ENCODE measurements around the gene MINDY4. TPM values are rescaled to one million over a fixed set of nuclear protein-coding genes. Genes with fewer than 3 reads are reported as not detected.

MINDY4 gene
- 10 to 100 TPM; 13.7 to 23.3 (median 16.5) TPM for polyA plus RNA-seq (ENCODE audit: insufficient read depth in 1 of 5, insufficient read length in 5 of 5, low replicate concordance in 1 of 5)
- long read RNA-seq, donor 1, partial matches to known transcripts = 0 of 4 reads
- long read RNA-seq, donor 1, other reads (novel, unspliced or antisense) = 0 of 4 reads
- long read RNA-seq, donor 2, partial matches to known transcripts = 0 of 1 reads
- long read RNA-seq, donor 2, other reads (novel, unspliced or antisense) = 0 of 1 reads
- long read RNA-seq, donor 3 = 0 reads
- long read RNA-seq, donor 4, partial matches to known transcripts = 0 of 2 reads
- long read RNA-seq, donor 4, other reads (novel, unspliced or antisense) = 0 of 2 reads
- long read RNA-seq, donor 5, partial matches to known transcripts = 0 of 1 reads
- long read RNA-seq, donor 5, other reads (novel, unspliced or antisense) = 0 of 1 reads
- long read RNA-seq, donor 6, partial matches to known transcripts = 10 of 10 reads
- long read RNA-seq, donor 6, other reads (novel, unspliced or antisense) = 0 of 10 reads
- long read RNA-seq, donor 7, partial matches to known transcripts = 0 of 1 reads
- long read RNA-seq, donor 7, other reads (novel, unspliced or antisense) = 0 of 1 reads
- long read RNA-seq, donor 8 = 0 reads

GRCh38 chr7:30771174-30771879 lies at the start of gene MINDY4:
Gene MINDY4, plus strand, starts transcription at chr7:30771417. Its CDS starts 77 bp downstream, at chr7:30771494.
- DNase-seq = peak; percentile 70 to 79

GRCh38 chr7:30722187-30722586 lies 49.0 kb upstream of the MINDY4 start:
- no peak for DNase-seq

GRCh38 chr7:30722671-30723070 lies 48.5 kb upstream of the MINDY4 start:
- no peak for DNase-seq

- DNase-seq = no peak
Observed at GRCh38 chr7:30723776-30724175, 47.4 kb upstream of the MINDY4 start.

- no peak for DNase-seq
Observed at GRCh38 chr7:30726296-30727006, 44.8 kb upstream of the MINDY4 start.

GRCh38 chr7:30727061-30727945 lies 43.9 kb upstream of the MINDY4 start:
- no peak for DNase-seq

- no peak for DNase-seq
Observed at GRCh38 chr7:30728591-30729100, 42.6 kb upstream of the MINDY4 start.

- no peak for DNase-seq
Observed at GRCh38 chr7:30729642-30730041, 41.6 kb upstream of the MINDY4 start.

GRCh38 chr7:30730097-30730496 lies 41.1 kb upstream of the MINDY4 start:
- no peak for DNase-seq

- DNase-seq = no peak
Observed at GRCh38 chr7:30730996-30731395, 40.2 kb upstream of the MINDY4 start.

- no peak for DNase-seq
Observed at GRCh38 chr7:30731581-30731980, 39.6 kb upstream of the MINDY4 start.

- no peak for DNase-seq
Observed at GRCh38 chr7:30732606-30733005, 38.6 kb upstream of the MINDY4 start.

GRCh38 chr7:30733216-30733615 lies 38.0 kb upstream of the MINDY4 start:
- DNase-seq = no peak

- no peak for DNase-seq
Observed at GRCh38 chr7:30733691-30734090, 37.5 kb upstream of the MINDY4 start.

GRCh38 chr7:30734497-30734896 lies 36.7 kb upstream of the MINDY4 start:
- no peak for DNase-seq

GRCh38 chr7:30735631-30736030 lies 35.6 kb upstream of the MINDY4 start:
- no peak for DNase-seq

- DNase-seq = no peak
Observed at GRCh38 chr7:30736291-30736690, 34.9 kb upstream of the MINDY4 start.

- DNase-seq = no peak
Observed at GRCh38 chr7:30738026-30738915, 32.9 kb upstream of the MINDY4 start.

GRCh38 chr7:30739691-30740090 lies 31.5 kb upstream of the MINDY4 start:
- DNase-seq = no peak

Data from right lung (tissue), 10 donors.